HepG2 (cell line): ENCODE measurements around the gene HDAC4. TPM values are rescaled to one million over a fixed set of nuclear protein-coding genes. Genes with fewer than 3 reads are reported as not detected.
"Not testable (repeated sequence)": the region's sequence is repeated elsewhere in the genome, so short reads cannot be mapped to it uniquely, and the experiment has no call there.

ENCODE experiments used
- ATAC-seq: fragments of 200-7000 bp; cut with Tn5 transposase; 3 replicates; pipeline ENCODE4 v1.9.1; 2020; ENCODE audit warnings: mild to moderate bottlenecking, moderate library complexity
- BruUV-seq: library from RNA; stranded (reverse); fragments of 400-500 nt; replicated peaks from 2 replicates; lab custom pipeline; 2021; lab: Mats Ljungman, UMichigan
- CTCF ChIA-PET: fragments of 300-600 bp; formaldehyde crosslinking; extraction: SDS; loops from one replicate; lab custom pipeline; 2021; ENCODE audit warnings: low total read pairs, inconsistent platforms, low intra/inter-chr PET ratio; lab: Yijun Ruan, JAX
- POLR2A ChIA-PET: fragments of 350-600 bp; sonication (Branson Sonifier 250); formaldehyde crosslinking; loops from one replicate; lab custom pipeline; 2020; ENCODE audit warnings: antibody characterized with exemption, inconsistent platforms; lab: Yijun Ruan, JAX
- DNase-seq: peaks from one replicate; pipeline ENCODE4 v3.0.0-alpha.2; 2015; ENCODE audit warnings: low spot score
- FAIRE-seq: peaks from 3 replicates; lab custom pipeline; 2011; peaks lifted over from hg19 to GRCh38; lab: Jason Lieb, UNC
- H2AFZ ChIP-seq: one replicate; pipeline ENCODE4 v1.6.1; 2011; ENCODE audit warnings: low read length, inconsistent platforms
- H3K27ac ChIP-seq: fragments of 300-600 bp; 3 replicates; pipeline ENCODE4 v1.8.0; 2011; ENCODE audit warnings: mixed run types, mild to moderate bottlenecking, mixed read lengths, low read length, inconsistent platforms; ENCODE audit not compliant: insufficient read depth; ENCODE audit errors: extremely low read length
- H3K27me3 ChIP-seq, 2 experiments: fragments of 200-600 bp in 1 of 2; 2 replicates in 1 of 2; 3 replicates in 1 of 2; pipeline versions ENCODE4 v1.6.0 to v1.8.0; 2011; ENCODE audit warnings: low read length in 2 of 2, mild to moderate bottlenecking in 2 of 2, moderate library complexity in 2 of 2, inconsistent platforms in 1 of 2; ENCODE audit not compliant: insufficient read depth in 2 of 2, control insufficient read depth in 1 of 2
- H3K36me3 ChIP-seq, 2 experiments: fragments of 200-600 bp in 1 of 2; replicated peaks in 1 of 2; 2 replicates in 1 of 2; 3 replicates in 1 of 2; pipeline versions ENCODE4 v1.5.1 to v1.8.0; 2011; ENCODE audit warnings: low read length in 2 of 2, inconsistent platforms in 1 of 2; ENCODE audit not compliant: insufficient read depth in 2 of 2, control insufficient read depth in 1 of 2
- H3K4me1 ChIP-seq: 2 replicates; pipeline ENCODE4 v1.5.1; 2012; ENCODE audit warnings: low read length, inconsistent platforms; ENCODE audit not compliant: insufficient read depth
- H3K4me2 ChIP-seq: 2 replicates; pipeline ENCODE4 v1.6.0; 2011; ENCODE audit warnings: low read depth, low read length, inconsistent platforms
- H3K4me3 ChIP-seq, 3 experiments: fragments of 200-600 bp in 1 of 3; sonication (generic), shearing (Covaris generic) in 1 of 3; replicated peaks in 1 of 3; 2 replicates each; pipeline ENCODE4 v1.5.1; 2011 to 2016; ENCODE audit warnings: low read length in 3 of 3, inconsistent platforms in 2 of 3, low read depth in 2 of 3, mild to moderate bottlenecking in 2 of 3, control low read depth in 1 of 3, mixed read lengths in 1 of 3; ENCODE audit not compliant: insufficient read depth in 1 of 3
- H3K79me2 ChIP-seq: one replicate; pipeline ENCODE4 v1.6.1; 2011; ENCODE audit warnings: low read length, inconsistent platforms; ENCODE audit not compliant: insufficient read depth
- H3K9ac ChIP-seq: 2 replicates; pipeline ENCODE4 v1.6.0; 2011; ENCODE audit warnings: mild to moderate bottlenecking, low read depth, low read length, inconsistent platforms; ENCODE audit not compliant: insufficient read depth
- H3K9me3 ChIP-seq: 2 replicates; pipeline ENCODE4 v1.5.1; 2012; ENCODE audit warnings: mild to moderate bottlenecking, low read length
- H4K20me1 ChIP-seq: 2 replicates; pipeline ENCODE4 v1.6.0; 2011; ENCODE audit warnings: inconsistent platforms, mild to moderate bottlenecking, low read length, moderate library complexity; ENCODE audit not compliant: insufficient read depth
- FLYWCH1 ChIP-seq: sonication (generic); formaldehyde crosslinking; IDR thresholded peaks from 2 replicates; pipeline ENCODE4 v1.8.1; 2023; ENCODE audit warnings: mild to moderate bottlenecking, missing genetic modification reagents
- FOXK2 ChIP-seq: fragments of 450-650 bp; IDR thresholded peaks from 2 replicates; pipeline ENCODE4 v1.6.1; 2016
- HDAC2 ChIP-seq: sonication (generic); formaldehyde crosslinking; IDR thresholded peaks from 2 replicates; pipeline ENCODE4 v1.4.0; 2020; ENCODE audit warnings: missing genetic modification reagents
- ISL2 ChIP-seq: sonication (generic); formaldehyde crosslinking; IDR thresholded peaks from 2 replicates; pipeline ENCODE4 v1.5.0; 2020; ENCODE audit warnings: missing genetic modification reagents
- REL ChIP-seq: sonication (generic); formaldehyde crosslinking; conservative IDR thresholded peaks from 2 replicates; pipeline ENCODE4 v1.8.0; 2022; ENCODE audit warnings: mild to moderate bottlenecking, missing genetic modification reagents, moderate library complexity
- SATB2 ChIP-seq: sonication (generic); formaldehyde crosslinking; IDR thresholded peaks from 2 replicates; pipeline ENCODE4 v1.5.0; 2020; ENCODE audit warnings: missing genetic modification reagents
- ZFYVE20 ChIP-seq: sonication (generic); formaldehyde crosslinking; IDR thresholded peaks from 2 replicates; pipeline ENCODE4 v1.8.0; 2023; ENCODE audit warnings: low read depth, mild to moderate bottlenecking, moderate library complexity, missing genetic modification reagents, borderline replicate concordance
- ZNF180 ChIP-seq: sonication (generic); formaldehyde crosslinking; IDR thresholded peaks from 2 replicates; pipeline ENCODE4 v1.4.0; 2020; ENCODE audit warnings: low read depth, missing genetic modification reagents, borderline replicate concordance
- ZNF343 ChIP-seq: sonication (generic); formaldehyde crosslinking; IDR thresholded peaks from 2 replicates; pipeline ENCODE4 v1.4.0; 2020; ENCODE audit warnings: mild to moderate bottlenecking, missing genetic modification reagents
- ZNF562 ChIP-seq: sonication (generic); formaldehyde crosslinking; IDR thresholded peaks from 2 replicates; pipeline ENCODE4 v1.8.0; 2022; ENCODE audit warnings: missing genetic modification reagents, borderline replicate concordance
- ZNF577 ChIP-seq: sonication (generic); formaldehyde crosslinking; IDR thresholded peaks from 2 replicates; pipeline ENCODE4 v1.4.0; 2020; ENCODE audit warnings: mild to moderate bottlenecking, low read depth, missing genetic modification reagents, borderline replicate concordance
- ZNF737 ChIP-seq: sonication (generic); formaldehyde crosslinking; IDR thresholded peaks from 2 replicates; pipeline ENCODE4 v1.5.0; 2020; ENCODE audit warnings: missing genetic modification reagents, mild to moderate bottlenecking, borderline replicate concordance
- ZNF839 ChIP-seq: sonication (generic); formaldehyde crosslinking; IDR thresholded peaks from 2 replicates; pipeline ENCODE4 v1.4.0; 2020; ENCODE audit warnings: missing genetic modification reagents, mild to moderate bottlenecking, borderline replicate concordance
- WGBS: methylation state at CpG from one replicate; pipeline ENCODE4 v1.1.6; 2017; ENCODE audit warnings: low lambda C conversion rate; 5-methylcytosine and 5-hydroxymethylcytosine counted together
- in situ Hi-C: cut with HindIII; loops from 2 replicates; pipeline ENCODE4 v1.10.0; 2017; ENCODE audit warnings: low pct_unique_long_range_greater_than_20kb; ENCODE audit not compliant: extremely low pct_ligation_motif_present
- intact Hi-C: fragments of 100-400 bp; cut with micrococcal nuclease; formaldehyde crosslinking; loops from one replicate; pipeline ENCODE4 v1.10.0; 2022; ENCODE audit not compliant: unreplicated experiment
- polyA plus RNA-seq, 8 experiments: library from polyadenylated mRNA; depleted of rRNA in 3 of 8; stranded (reverse) in 7 of 8; unstranded in 1 of 8; fragments of >200 nt; fragmentation: Illumina TruSeq in 4 of 8; extraction: Trizol in 4 of 8; gene quantifications; 2 replicates each; pipeline versions ENCODE4 v1.2.1 to v1.2.3, GENCODE V29; 2011 to 2016; ENCODE audit warnings: low read depth in 4 of 8, missing spikeins in 1 of 8, mixed read lengths in 1 of 8; ENCODE audit not compliant: insufficient read depth in 1 of 8
- total RNA-seq, 5 experiments: library from RNA; depleted of rRNA; stranded (reverse); fragments of >200 nt; fragmentation: Illumina TruSeq; extraction: Trizol; gene quantifications; 2 replicates each; pipeline ENCODE4 v1.2.3, GENCODE V29; 2016; ENCODE audit warnings: low read depth in 1 of 5
- TF ChIP-seq, protein P1 (sequence below): sonication (generic); formaldehyde crosslinking; IDR thresholded peaks from 2 replicates; pipeline ENCODE4 v1.5.0; 2020; ENCODE audit warnings: missing genetic modification reagents

The HDAC4 gene
- total and polyA plus RNA-seq, 2 of the 13 experiments (the other 11 are each of a cell fraction or from before 2014, with no cell fraction given), result 10.1 to 11.5 TPM

DNA sequence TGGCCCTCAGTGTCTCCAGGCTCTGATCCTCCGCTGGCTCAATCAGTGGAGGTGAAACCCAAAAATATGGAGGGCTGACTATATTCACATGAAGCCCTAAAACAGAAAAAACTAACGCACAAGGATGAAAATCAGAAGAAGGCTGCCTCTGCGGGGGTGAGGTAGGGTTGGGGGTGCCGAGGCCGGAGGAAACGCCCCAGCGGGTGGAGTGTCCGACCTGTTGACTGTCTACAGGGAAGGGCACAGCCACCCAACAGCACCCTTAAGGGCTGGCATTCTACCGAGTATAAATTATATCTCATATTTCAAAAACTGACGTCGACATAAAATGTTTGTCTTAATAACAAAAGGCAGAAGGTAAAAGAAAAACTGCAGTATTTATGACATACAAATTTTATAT, 223.5 kb downstream of the HDAC4 start:
- Histone ChIP-seq H3K4me1 (peaks cover 9% of the 10 kb centered on the region), H3K9me3 (peaks cover 4% of the 10 kb centered on the region; the same call in 1 of the 2 replicates), H4K20me1 (no peaks in the 10 kb centered on the region), H3K9ac (no peak overlapping the region), H3K36me3 (peaks cover 6 to 34% of the 10 kb centered on the region in 2 experiments; a peak in 3 of 5 replicates), H2AFZ (no peak overlapping the region), H3K27ac (no peak overlapping the region), H3K79me2 (no peaks in the 10 kb centered on the region), H3K4me3 (no peak overlapping the region), H3K4me2 (no peak overlapping the region), H3K27me3 (no peaks in the 10 kb centered on the region)
- CTCF ChIA-PET, result no interaction called here
- DNase-seq (no peak), FAIRE-seq (no peak), ATAC-seq (no peak)
- BruUV-seq, result no TSS peak
- intact Hi-C loops, result no loop called here
- in situ Hi-C loops, result no loop called here
- WGBS, result 95% methylated on average over 11 of the region's 11 CpGs
- POLR2A ChIA-PET, result no interaction called here
- no peak for TF ChIP-seq ISL2 (CRISPR knock-in tag)
- no peak for TF ChIP-seq ZNF737 (CRISPR knock-in tag)
- TF ChIP-seq, protein P1, sequence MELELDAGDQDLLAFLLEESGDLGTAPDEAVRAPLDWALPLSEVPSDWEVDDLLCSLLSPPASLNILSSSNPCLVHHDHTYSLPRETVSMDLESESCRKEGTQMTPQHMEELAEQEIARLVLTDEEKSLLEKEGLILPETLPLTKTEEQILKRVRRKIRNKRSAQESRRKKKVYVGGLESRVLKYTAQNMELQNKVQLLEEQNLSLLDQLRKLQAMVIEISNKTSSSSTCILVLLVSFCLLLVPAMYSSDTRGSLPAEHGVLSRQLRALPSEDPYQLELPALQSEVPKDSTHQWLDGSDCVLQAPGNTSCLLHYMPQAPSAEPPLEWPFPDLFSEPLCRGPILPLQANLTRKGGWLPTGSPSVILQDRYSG (CRISPR knock-in tag), result no peak
- no peak for TF ChIP-seq ZNF839 (CRISPR knock-in tag)
- no peak for TF ChIP-seq HDAC2 (CRISPR knock-in tag)
- no peak for TF ChIP-seq ZNF343
- TF ChIP-seq FOXK2, result no peak
- TF ChIP-seq ZNF562 (CRISPR knock-in tag), result no peak
- no peak for TF ChIP-seq ZNF577 (CRISPR knock-in tag)
- no peak for TF ChIP-seq ZNF180 (CRISPR knock-in tag)
- no peak for TF ChIP-seq ZFYVE20 (CRISPR knock-in tag)
- TF ChIP-seq SATB2, result no peak
- TF ChIP-seq REL (CRISPR knock-in tag), result no peak
- no peak for TF ChIP-seq FLYWCH1 (CRISPR knock-in tag)

GRCh38 chr2:239176138-239176803, 224.5 kb downstream of the HDAC4 start:
- H3K27me3 ChIP-seq, FAIRE-seq, H3K4me3 ChIP-seq, in situ Hi-C loops, CTCF ChIA-PET, H3K4me1 ChIP-seq, BruUV-seq, H4K20me1 ChIP-seq, ATAC-seq, POLR2A ChIA-PET, H3K4me2 ChIP-seq, intact Hi-C loops, H3K9ac ChIP-seq, H2AFZ ChIP-seq, H3K27ac ChIP-seq, DNase-seq, H3K79me2 ChIP-seq: not testable (repeated sequence)
- peaks cover 13% of the 10 kb centered on the region for H3K9me3 ChIP-seq
- WGBS, result 93% methylated on average over 23 of the region's 23 CpGs
- H3K36me3 ChIP-seq, result peaks cover 6 to 34% of the 10 kb centered on the region in 2 experiments; a peak in 3 of 5 replicates
